IgD-negative memory B cell (primary cell): ENCODE measurements around the gene METTL26. TPM values are rescaled to one million over a fixed set of nuclear protein-coding genes. Genes with fewer than 3 reads are reported as not detected.

Experiments
- H3K27ac Mint-ChIP-seq, 3 donors: one replicate each; pipeline ENCODE4 v1.8.0; 2020 to 2022; ENCODE audit warnings: mild to moderate bottlenecking in 3 of 3, mixed read lengths in 3 of 3, moderate library complexity in 1 of 3
- H3K27me3 Mint-ChIP-seq: one replicate; pipeline ENCODE4 v1.8.0; 2021; ENCODE audit warnings: mixed read lengths
- H3K36me3 Mint-ChIP-seq: one replicate; pipeline ENCODE4 v1.8.0; 2020; ENCODE audit warnings: mild to moderate bottlenecking, mixed read lengths
- H3K4me1 Mint-ChIP-seq, 3 donors: one replicate each; pipeline ENCODE4 v1.8.0; 2020 to 2022; ENCODE audit warnings: mixed read lengths in 3 of 3, mild to moderate bottlenecking in 1 of 3
- H3K4me3 Mint-ChIP-seq, 4 donors: one replicate each; pipeline ENCODE4 v1.8.0; 2020 to 2022; ENCODE audit warnings: mild to moderate bottlenecking in 4 of 4, mixed read lengths in 4 of 4, moderate library complexity in 3 of 4
- H3K9me3 Mint-ChIP-seq, 3 donors: one replicate each; pipeline ENCODE4 v1.8.0; 2020 to 2021; ENCODE audit warnings: mixed read lengths in 3 of 3, mild to moderate bottlenecking in 1 of 3
- polyA plus RNA-seq: library from polyadenylated mRNA; unstranded; fragments of 300-500 nt; fragmentation: Illumina TruSeq; gene quantifications from one replicate; pipeline ENCODE4 v1.2.3, GENCODE V29; 2021

The METTL26 gene
- polyA plus RNA-seq, 1 donor from 2014 or later: 81.0 TPM

- Mint-ChIP-seq H3K36me3 (no peaks in the 10 kb centered on the region), H3K27ac (peak overlapping the region in 1 of 3 donors; percentile 95), H3K4me3 (peak overlapping the region in 2 of 4 donors; percentile 87 to 89), H3K27me3 (peaks cover 5% of the 10 kb centered on the region), H3K4me1 (peaks cover 3 to 17% (median 13%) of the 10 kb centered on the region in 3 donors), H3K9me3 (no peaks in the 10 kb centered on the region)
These were observed 42.2 kb upstream of the METTL26 start for GRCh38 chr16:678209-678857.

GRCh38 chr16:677316-678190, 41.4 kb upstream of the METTL26 start:
- Mint-ChIP-seq H3K4me1 (peaks cover 3 to 16% (median 13%) of the 10 kb centered on the region in 3 donors), H3K27me3 (peaks cover 5% of the 10 kb centered on the region), H3K27ac (peak overlapping the region in 2 of 3 donors; percentile 59 to 71), H3K36me3 (no peaks in the 10 kb centered on the region), H3K4me3 (peak overlapping the region; percentile 30 to 87 (median 77)), H3K9me3 (no peaks in the 10 kb centered on the region)

GRCh38 chr16:676913-677312, 40.8 kb upstream of the METTL26 start:
- Mint-ChIP-seq H3K27ac (peak overlapping the region in 2 of 3 donors; percentile 59 to 71), H3K36me3 (no peaks in the 10 kb centered on the region), H3K4me1 (peaks cover 3 to 13% (median 13%) of the 10 kb centered on the region in 3 donors), H3K4me3 (peak overlapping the region; percentile 30 to 78 (median 71)), H3K27me3 (peaks cover 5% of the 10 kb centered on the region), H3K9me3 (no peaks in the 10 kb centered on the region)

- Mint-ChIP-seq H3K27ac (peak overlapping the region in 2 of 3 donors; percentile 59 to 71), H3K36me3 (no peaks in the 10 kb centered on the region), H3K4me3 (peak overlapping the region in 3 of 4 donors; percentile 30 to 76 (median 66)), H3K9me3 (no peaks in the 10 kb centered on the region), H3K27me3 (peaks cover 5% of the 10 kb centered on the region), H3K4me1 (peaks cover 3 to 13% (median 10%) of the 10 kb centered on the region in 3 donors)
These were observed 40.4 kb upstream of the METTL26 start for GRCh38 chr16:676565-676902.

- H3K4me3 Mint-ChIP-seq: no peak overlapping the region
- H3K4me1 Mint-ChIP-seq: peaks cover 2 to 12% (median 8%) of the 10 kb centered on the region in 3 donors
- no peaks in the 10 kb centered on the region for H3K36me3 Mint-ChIP-seq
- peaks cover 5% of the 10 kb centered on the region for H3K27me3 Mint-ChIP-seq
- H3K27ac Mint-ChIP-seq: no peak overlapping the region
- H3K9me3 Mint-ChIP-seq: no peaks in the 10 kb centered on the region
These were observed 39.9 kb upstream of the METTL26 start for GRCh38 chr16:675884-676564.

- peaks cover 0 to 10% (median 8%) of the 10 kb centered on the region in 3 donors for H3K4me1 Mint-ChIP-seq
- H3K4me3 Mint-ChIP-seq: peak within 1 kb of the TSS in 3 of 4 donors; percentile 35 to 76 (median 72)
- H3K27ac Mint-ChIP-seq: peak within 1 kb of the TSS in 1 of 3 donors; percentile 42
- H3K27me3 Mint-ChIP-seq: peaks cover 5% of the 10 kb centered on the region
- H3K36me3 Mint-ChIP-seq: no peaks in the 10 kb centered on the region
- no peaks in the 10 kb centered on the region for H3K9me3 Mint-ChIP-seq
These were observed 39.1 kb upstream of the METTL26 start, which contains the start of gene RHBDL1 for GRCh38 chr16:674968-675883. Gene RHBDL1 (plus strand): TSS chr16:675671. CDS start chr16:675791, 120 bp downstream.

GRCh38 chr16:674214-674881, 38.2 kb upstream of the METTL26 start:
- no peaks in the 10 kb centered on the region for H3K36me3 Mint-ChIP-seq
- H3K4me3 Mint-ChIP-seq: peak overlapping the region in 2 of 4 donors; percentile 14 to 35
- no peaks in the 10 kb centered on the region for H3K9me3 Mint-ChIP-seq
- H3K27me3 Mint-ChIP-seq: peaks cover 5% of the 10 kb centered on the region
- H3K4me1 Mint-ChIP-seq: peaks cover 0 to 9% (median 7%) of the 10 kb centered on the region in 3 donors
- peak overlapping the region in 2 of 3 donors; percentile 42 to 77 for H3K27ac Mint-ChIP-seq

- Mint-ChIP-seq H3K27me3 (peaks cover 5% of the 10 kb centered on the region), H3K9me3 (no peaks in the 10 kb centered on the region), H3K36me3 (no peaks in the 10 kb centered on the region), H3K27ac (no peak overlapping the region), H3K4me1 (peaks cover 0 to 5% (median 3%) of the 10 kb centered on the region in 3 donors), H3K4me3 (peak overlapping the region in 1 of 4 donors; percentile 29)
These were observed 37.4 kb upstream of the METTL26 start for GRCh38 chr16:673399-673991.

GRCh38 chr16:672851-673250, 36.7 kb upstream of the METTL26 start:
- peaks cover 5% of the 10 kb centered on the region for H3K27me3 Mint-ChIP-seq
- H3K9me3 Mint-ChIP-seq: no peaks in the 10 kb centered on the region
- no peaks in the 10 kb centered on the region for H3K36me3 Mint-ChIP-seq
- H3K4me1 Mint-ChIP-seq: peaks cover 0 to 5% (median 4%) of the 10 kb centered on the region in 3 donors
- H3K27ac Mint-ChIP-seq: peak overlapping the region in 1 of 3 donors; percentile 12
- peak overlapping the region in 1 of 4 donors; percentile 38 for H3K4me3 Mint-ChIP-seq

GRCh38 chr16:672371-672770, 36.3 kb upstream of the METTL26 start:
- H3K4me1 Mint-ChIP-seq: peaks cover 3 to 9% (median 8%) of the 10 kb centered on the region in 3 donors
- no peak overlapping the region for H3K4me3 Mint-ChIP-seq
- H3K36me3 Mint-ChIP-seq: no peaks in the 10 kb centered on the region
- no peaks in the 10 kb centered on the region for H3K9me3 Mint-ChIP-seq
- H3K27ac Mint-ChIP-seq: peak overlapping the region in 1 of 3 donors; percentile 12
- H3K27me3 Mint-ChIP-seq: peaks cover 5% of the 10 kb centered on the region

GRCh38 chr16:671353-672131, 35.4 kb upstream of the METTL26 start:
- H3K27ac Mint-ChIP-seq: no peak overlapping the region
- no peaks in the 10 kb centered on the region for H3K9me3 Mint-ChIP-seq
- peak overlapping the region in 1 of 4 donors; percentile 78 for H3K4me3 Mint-ChIP-seq
- H3K27me3 Mint-ChIP-seq: peaks cover 2% of the 10 kb centered on the region
- no peaks in the 10 kb centered on the region for H3K36me3 Mint-ChIP-seq
- H3K4me1 Mint-ChIP-seq: peaks cover 3 to 5% (median 4%) of the 10 kb centered on the region in 3 donors

GRCh38 chr16:670485-671352, 34.6 kb upstream of the METTL26 start:
- Mint-ChIP-seq H3K27me3 (peaks cover 2% of the 10 kb centered on the region), H3K4me1 (peaks cover 3 to 5% (median 4%) of the 10 kb centered on the region in 3 donors), H3K36me3 (no peaks in the 10 kb centered on the region), H3K9me3 (no peaks in the 10 kb centered on the region), H3K27ac (peak overlapping the region in 1 of 3 donors; percentile 39), H3K4me3 (peak overlapping the region in 1 of 4 donors; percentile 78)
